MCF 10A (cell line): ENCODE measurements around the gene NKG7. TPM values are rescaled to one million over a fixed set of nuclear protein-coding genes. Genes with fewer than 3 reads are reported as not detected.
A peak's percentile ranks its signal among the peaks of the same experiment; 100 is the strongest.

Experiments
- BruUV-seq: library from RNA; stranded (reverse); fragments of 400-500 nt; replicated peaks from 2 replicates; lab custom pipeline; 2021; lab: Mats Ljungman, UMichigan
- CTCF ChIA-PET: fragments of 300-600 bp; sonication (Branson Sonifier 250); formaldehyde crosslinking; extraction: SDS; loops from one replicate; lab custom pipeline; 2021; ENCODE audit warnings: antibody characterized with exemption, inconsistent platforms; lab: Yijun Ruan, JAX
- POLR2A ChIA-PET: fragments of 300-600, 350-650 bp; sonication (Branson Sonifier 250); formaldehyde crosslinking; extraction: SDS; loops from one replicate; lab custom pipeline; 2020; ENCODE audit warnings: antibody characterized with exemption, inconsistent platforms; lab: Yijun Ruan, JAX
- DNase-seq: peaks from one replicate; pipeline ENCODE4 v3.0.0-alpha.2; 2018; ENCODE audit not compliant: unreplicated experiment
- H3K27ac Mint-ChIP-seq: one replicate; pipeline ENCODE4 v1.8.0; 2022; ENCODE audit warnings: mild to moderate bottlenecking, low read depth, mixed read lengths; ENCODE audit not compliant: unreplicated experiment
- H3K27me3 Mint-ChIP-seq: one replicate; pipeline ENCODE4 v1.8.0; 2022; ENCODE audit warnings: mixed read lengths; ENCODE audit not compliant: insufficient read depth, unreplicated experiment
- H3K36me3 Mint-ChIP-seq: one replicate; pipeline ENCODE4 v1.8.0; 2022; ENCODE audit warnings: mild to moderate bottlenecking, moderate library complexity, mixed read lengths; ENCODE audit not compliant: insufficient read depth, unreplicated experiment
- H3K4me1 Mint-ChIP-seq: one replicate; pipeline ENCODE4 v1.8.0; 2022; ENCODE audit warnings: mixed read lengths; ENCODE audit not compliant: insufficient read depth, unreplicated experiment
- H3K4me3 Mint-ChIP-seq: one replicate; pipeline ENCODE4 v1.8.0; 2022; ENCODE audit warnings: mild to moderate bottlenecking, moderate library complexity, mixed read lengths; ENCODE audit not compliant: unreplicated experiment
- H3K9me3 Mint-ChIP-seq: one replicate; pipeline ENCODE4 v1.8.0; 2022; ENCODE audit warnings: mixed read lengths; ENCODE audit not compliant: unreplicated experiment
- CTCF ChIP-seq: fragments of 200-600 bp; IDR thresholded peaks from one replicate; pipeline ENCODE4 v1.8.0; 2022; ENCODE audit warnings: antibody characterized with exemption, mild to moderate bottlenecking; ENCODE audit not compliant: unreplicated experiment
- intact Hi-C: fragments of 100-400 bp; cut with micrococcal nuclease; formaldehyde crosslinking; loops from 2 replicates; pipeline ENCODE4 v1.14.1; 2022
- total RNA-seq: library from RNA; stranded (reverse); gene quantifications from 2 replicates; pipeline ENCODE4 v1.2.3, GENCODE V29; 2022

NKG7 gene
- total RNA-seq, 1 experiment from 2014 or later: not detected

- DNase-seq: no peak
- ChIA-PET CTCF (interaction anchor here (1.2 to 1.5 kb wide), 2 partner anchors 18 to 42 kb away, joined by 4 to 6 read pairs; no protein-coding TSS in a partner anchor), POLR2A (interaction anchor here (0.6 kb wide), 1 partner anchor 9 kb away, joined by 4 read pairs; no protein-coding TSS in a partner anchor)
- no TSS peak for BruUV-seq
- Mint-ChIP-seq H3K9me3 (no peaks in the 10 kb centered on the region), H3K27ac (peak overlapping the region; percentile 51), H3K36me3 (no peaks in the 10 kb centered on the region), H3K27me3 (no peaks in the 10 kb centered on the region), H3K4me1 (no peaks in the 10 kb centered on the region), H3K4me3 (no peak overlapping the region)
- no peak for TF ChIP-seq CTCF
- intact Hi-C loops: no loop called here
These were observed 7.9 kb upstream of the NKG7 start for GRCh38 chr19:51380379-51380778.

- no peak overlapping the region for H3K27ac Mint-ChIP-seq
- H3K4me3 Mint-ChIP-seq: no peak overlapping the region
- no peaks in the 10 kb centered on the region for H3K4me1 Mint-ChIP-seq
- no peak for TF ChIP-seq CTCF
- no TSS peak for BruUV-seq
- H3K9me3 Mint-ChIP-seq: no peaks in the 10 kb centered on the region
- H3K27me3 Mint-ChIP-seq: no peaks in the 10 kb centered on the region
- ChIA-PET POLR2A (no interaction called here), CTCF (interaction anchor here (0.6 kb wide), 1 partner anchor 215 kb away, joined by 3 read pairs; no protein-coding TSS in a partner anchor)
- no peak for DNase-seq
- intact Hi-C loops: no loop called here
- no peaks in the 10 kb centered on the region for H3K36me3 Mint-ChIP-seq
These were observed 5.0 kb upstream of the NKG7 start for GRCh38 chr19:51377422-51377821.

GRCh38 chr19:51375504-51376221, 3.2 kb upstream of the NKG7 start:
- no peak for TF ChIP-seq CTCF
- no peaks in the 10 kb centered on the region for H3K36me3 Mint-ChIP-seq
- H3K27ac Mint-ChIP-seq: no peak overlapping the region
- H3K27me3 Mint-ChIP-seq: no peaks in the 10 kb centered on the region
- no TSS peak for BruUV-seq
- no peak overlapping the region for H3K4me3 Mint-ChIP-seq
- no peak for DNase-seq
- POLR2A ChIA-PET: interaction anchor here (0.7 kb wide), 1 partner anchor 184 kb away, joined by 3 read pairs; no protein-coding TSS in a partner anchor
- no peaks in the 10 kb centered on the region for H3K9me3 Mint-ChIP-seq
- no peaks in the 10 kb centered on the region for H3K4me1 Mint-ChIP-seq
- intact Hi-C loops: no loop called here
- CTCF ChIA-PET: no interaction called here

GRCh38 chr19:51372021-51372648, 319 bp downstream of the NKG7 start:
- CTCF ChIA-PET: interaction anchor here (0.5 to 0.9 kb wide), 3 partner anchors 13 to 412 kb away, joined by 3 read pairs; no protein-coding TSS in a partner anchor

More at GRCh38 chr19:51372021-51372648, 319 bp downstream of the NKG7 start:
- no peaks in the 10 kb centered on the region for H3K4me1 Mint-ChIP-seq
- no peaks in the 10 kb centered on the region for H3K27me3 Mint-ChIP-seq
- intact Hi-C loops: no loop called here
- H3K9me3 Mint-ChIP-seq: no peaks in the 10 kb centered on the region
- DNase-seq: no peak
- no peak overlapping the region for H3K4me3 Mint-ChIP-seq
- TF ChIP-seq CTCF: no peak
- no peaks in the 10 kb centered on the region for H3K36me3 Mint-ChIP-seq
- no TSS peak for BruUV-seq
- H3K27ac Mint-ChIP-seq: no peak overlapping the region
- POLR2A ChIA-PET: no interaction called here
